Measurements from ENCODE around the gene TIMELESS. TPM values are rescaled to one million over a fixed set of nuclear protein-coding genes. Genes with fewer than 3 reads are reported as not detected.

The TIMELESS gene
- total and polyA plus RNA-seq, 2 donors from 2014 or later: 5.5 to 9.2 TPM

DNA sequence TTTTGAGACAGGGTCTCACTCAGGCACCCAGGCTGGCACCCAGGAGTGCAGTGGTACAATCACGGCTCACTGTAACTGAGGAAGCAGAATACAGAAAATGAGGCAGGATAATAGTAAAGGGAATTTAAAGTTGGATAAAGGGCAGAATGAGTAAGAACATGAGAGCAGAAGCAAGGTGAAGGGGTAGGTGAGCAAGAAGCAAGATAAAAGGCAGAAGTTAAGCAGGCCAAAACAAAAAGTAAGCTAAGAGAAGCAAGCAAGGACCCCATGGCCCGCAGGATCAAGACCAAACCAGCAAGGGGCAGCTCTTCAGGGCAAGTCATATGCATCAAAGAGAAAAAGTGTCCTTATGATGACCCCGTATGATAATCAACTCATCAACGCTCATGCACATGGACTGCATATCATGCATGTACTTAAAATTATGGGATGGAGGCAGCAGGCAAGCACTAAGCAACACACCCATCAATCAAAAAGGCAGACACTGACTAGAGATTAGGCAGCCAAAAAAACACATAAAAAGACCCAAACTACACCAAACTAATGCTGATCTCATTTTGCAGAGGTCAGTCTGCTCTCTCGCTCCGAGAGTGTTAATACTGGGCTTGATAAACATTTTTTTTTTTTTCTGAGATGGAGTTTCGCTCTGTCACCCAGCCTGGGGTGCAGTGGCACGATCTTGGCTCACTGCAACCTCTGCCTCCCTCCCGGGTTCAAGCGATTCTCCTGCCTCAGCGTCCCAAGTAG, 11.6 kb downstream of the TIMELESS start:
- no peak overlapping the region for H3K4me3 ChIP-seq (ENCODE audit: low read length in 3 of 3)
- H3K36me3 ChIP-seq (ENCODE audit: control insufficient read depth in 2 of 3, insufficient read depth in 3 of 3, low read length in 3 of 3): no peaks in the 10 kb centered on the region
- DNase-seq: no peak
- H3K9me3 ChIP-seq (ENCODE audit: control insufficient read depth in 2 of 3, insufficient read depth in 1 of 3, low read length in 3 of 3): no peaks in the 10 kb centered on the region
- H3K27ac ChIP-seq (ENCODE audit: low read depth in 2 of 2, low read length in 2 of 2): no peak overlapping the region
- H3K27me3 ChIP-seq (ENCODE audit: control insufficient read depth, insufficient read depth, low read length): no peaks in the 10 kb centered on the region
- intact Hi-C loops (cut with DNase I): no loop called here
- TF ChIP-seq, protein P1, sequence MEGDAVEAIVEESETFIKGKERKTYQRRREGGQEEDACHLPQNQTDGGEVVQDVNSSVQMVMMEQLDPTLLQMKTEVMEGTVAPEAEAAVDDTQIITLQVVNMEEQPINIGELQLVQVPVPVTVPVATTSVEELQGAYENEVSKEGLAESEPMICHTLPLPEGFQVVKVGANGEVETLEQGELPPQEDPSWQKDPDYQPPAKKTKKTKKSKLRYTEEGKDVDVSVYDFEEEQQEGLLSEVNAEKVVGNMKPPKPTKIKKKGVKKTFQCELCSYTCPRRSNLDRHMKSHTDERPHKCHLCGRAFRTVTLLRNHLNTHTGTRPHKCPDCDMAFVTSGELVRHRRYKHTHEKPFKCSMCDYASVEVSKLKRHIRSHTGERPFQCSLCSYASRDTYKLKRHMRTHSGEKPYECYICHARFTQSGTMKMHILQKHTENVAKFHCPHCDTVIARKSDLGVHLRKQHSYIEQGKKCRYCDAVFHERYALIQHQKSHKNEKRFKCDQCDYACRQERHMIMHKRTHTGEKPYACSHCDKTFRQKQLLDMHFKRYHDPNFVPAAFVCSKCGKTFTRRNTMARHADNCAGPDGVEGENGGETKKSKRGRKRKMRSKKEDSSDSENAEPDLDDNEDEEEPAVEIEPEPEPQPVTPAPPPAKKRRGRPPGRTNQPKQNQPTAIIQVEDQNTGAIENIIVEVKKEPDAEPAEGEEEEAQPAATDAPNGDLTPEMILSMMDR (IDR thresholded peaks at IDR 0.05; ENCODE audit: borderline replicate concordance, extremely low read depth, insufficient read depth): no peak
- no peak for FAIRE-seq
- no peaks in the 10 kb centered on the region for H3K4me1 ChIP-seq (ENCODE audit: control insufficient read depth in 2 of 3, insufficient read depth in 2 of 3, low read depth in 1 of 3, low read length in 3 of 3)
- H3K9ac ChIP-seq (ENCODE audit: low read length in 3 of 3): no peak overlapping the region

DNA sequence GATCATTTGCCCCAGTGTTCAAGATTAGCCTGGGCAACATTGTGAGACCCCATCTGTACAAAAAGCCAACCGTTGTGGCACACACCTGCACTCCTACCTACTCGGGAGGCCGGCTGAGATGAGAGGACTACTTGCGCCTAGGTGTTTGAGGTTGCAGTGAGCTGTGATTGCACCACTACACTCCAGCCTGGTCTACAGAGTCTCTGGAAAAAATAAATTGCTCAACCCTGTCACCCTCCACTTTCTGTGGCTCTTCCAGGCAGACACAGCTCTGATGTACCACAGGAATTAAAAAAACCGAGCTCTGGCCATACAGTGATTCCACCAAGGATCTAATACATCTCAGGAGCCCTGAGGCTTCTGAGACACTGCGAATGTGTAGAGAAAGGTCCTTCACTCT, 14.4 kb downstream of the TIMELESS start:
- no peaks in the 10 kb centered on the region for H3K4me1 ChIP-seq (ENCODE audit: control insufficient read depth in 2 of 3, insufficient read depth in 2 of 3, low read depth in 1 of 3, low read length in 3 of 3)
- no peaks in the 10 kb centered on the region for H3K9me3 ChIP-seq (ENCODE audit: control insufficient read depth in 2 of 3, insufficient read depth in 1 of 3, low read length in 3 of 3)
- H3K4me3 ChIP-seq (ENCODE audit: low read length in 3 of 3): no peak overlapping the region
- TF ChIP-seq, protein P1 (IDR thresholded peaks at IDR 0.05; ENCODE audit: borderline replicate concordance, extremely low read depth, insufficient read depth): no peak
- DNase-seq: no peak
- H3K27me3 ChIP-seq (ENCODE audit: control insufficient read depth, insufficient read depth, low read length): no peaks in the 10 kb centered on the region
- no peak overlapping the region for H3K9ac ChIP-seq (ENCODE audit: low read length in 3 of 3)
- H3K36me3 ChIP-seq (ENCODE audit: control insufficient read depth in 2 of 3, insufficient read depth in 3 of 3, low read length in 3 of 3): peaks cover 0 to 3% (median 0%) of the 10 kb centered on the region in 3 donors
- no peak for FAIRE-seq
- no peak overlapping the region for H3K27ac ChIP-seq (ENCODE audit: low read depth in 2 of 2, low read length in 2 of 2)
- intact Hi-C loops (cut with DNase I): no loop called here

DNA sequence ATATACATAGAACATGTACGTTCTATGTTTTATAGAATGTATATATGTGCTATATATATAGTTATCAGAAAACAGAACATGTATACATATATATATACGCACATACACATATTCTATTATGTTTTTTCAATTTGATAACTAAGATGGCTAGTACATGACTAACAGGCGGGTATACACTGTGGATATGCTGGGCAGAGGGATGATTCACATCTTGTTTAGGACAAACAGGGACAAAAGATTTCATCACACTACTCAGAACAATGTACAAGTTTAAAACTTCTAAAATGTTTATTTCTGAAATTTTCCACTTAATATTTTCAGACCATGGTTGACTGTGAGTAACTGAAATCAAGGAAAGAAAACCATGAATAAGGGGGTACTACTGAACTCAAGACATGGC, 17.4 kb downstream of the TIMELESS start:
- Histone ChIP-seq H3K4me1 (ENCODE audit: control insufficient read depth in 2 of 3, insufficient read depth in 2 of 3, low read depth in 1 of 3, low read length in 3 of 3) (no peaks in the 10 kb centered on the region), H3K27me3 (ENCODE audit: control insufficient read depth, insufficient read depth, low read length) (no peaks in the 10 kb centered on the region), H3K27ac (ENCODE audit: low read depth in 2 of 2, low read length in 2 of 2) (no peak overlapping the region), H3K9ac (ENCODE audit: low read length in 3 of 3) (no peak overlapping the region), H3K4me3 (ENCODE audit: low read length in 3 of 3) (no peak overlapping the region), H3K36me3 (ENCODE audit: control insufficient read depth in 2 of 3, insufficient read depth in 3 of 3, low read length in 3 of 3) (peaks cover 0 to 3% (median 0%) of the 10 kb centered on the region in 3 donors), H3K9me3 (ENCODE audit: control insufficient read depth in 2 of 3, insufficient read depth in 1 of 3, low read length in 3 of 3) (no peaks in the 10 kb centered on the region)
- TF ChIP-seq, protein P1 (IDR thresholded peaks at IDR 0.05; ENCODE audit: borderline replicate concordance, extremely low read depth, insufficient read depth): no peak
- FAIRE-seq (no peak), DNase-seq (no peak)
- intact Hi-C loops (cut with DNase I): no loop called here

Data from kidney (tissue), 14 donors.